ENCODE data around the gene MAP1LC3B2. TPM values are rescaled to one million over a fixed set of nuclear protein-coding genes. Genes with fewer than 3 reads are reported as not detected.

Gene MAP1LC3B2
- total RNA-seq, 1 donor from 2014 or later, result not detected

GRCh38 chr12:116594325-116595038 is 35.3 kb downstream of the MAP1LC3B2 start:
- no peak for DNase-seq (ENCODE audit: low spot score)

- DNase-seq (ENCODE audit: low spot score), result no peak
Observed at GRCh38 chr12:116595186-116595585, 36.0 kb downstream of the MAP1LC3B2 start.

- DNase-seq (ENCODE audit: low spot score), result no peak
Observed at GRCh38 chr12:116595672-116596071, 36.5 kb downstream of the MAP1LC3B2 start.

- no peak for DNase-seq (ENCODE audit: low spot score)
Observed at GRCh38 chr12:116597886-116598285, 38.7 kb downstream of the MAP1LC3B2 start.

GRCh38 chr12:116598311-116599284 is 39.4 kb downstream of the MAP1LC3B2 start:
- DNase-seq (ENCODE audit: low spot score), result no peak

- peak; percentile 81 for DNase-seq (ENCODE audit: low spot score)
Observed at GRCh38 chr12:116599285-116600136, 40.3 kb downstream of the MAP1LC3B2 start.

GRCh38 chr12:116600959-116601918 is 42.1 kb downstream of the MAP1LC3B2 start:
- DNase-seq (ENCODE audit: low spot score), result no peak

- no peak for DNase-seq (ENCODE audit: low spot score)
Observed at GRCh38 chr12:116601933-116602810, 43.0 kb downstream of the MAP1LC3B2 start.

- no peak for DNase-seq (ENCODE audit: low spot score)
Observed at GRCh38 chr12:116603546-116604177, 44.5 kb downstream of the MAP1LC3B2 start.

GRCh38 chr12:116604178-116604895 is 45.2 kb downstream of the MAP1LC3B2 start:
- DNase-seq (ENCODE audit: low spot score), result no peak

GRCh38 chr12:116604951-116605641 is 45.9 kb downstream of the MAP1LC3B2 start:
- DNase-seq (ENCODE audit: low spot score), result no peak

GRCh38 chr12:116606397-116606796 is 47.2 kb downstream of the MAP1LC3B2 start:
- no peak for DNase-seq (ENCODE audit: low spot score)

GRCh38 chr12:116607039-116607438 is 47.9 kb downstream of the MAP1LC3B2 start:
- no peak for DNase-seq (ENCODE audit: low spot score)

- no peak for DNase-seq (ENCODE audit: low spot score)
Observed at GRCh38 chr12:116609319-116610114, 50.3 kb downstream of the MAP1LC3B2 start.

- DNase-seq (ENCODE audit: low spot score), result no peak
Observed at GRCh38 chr12:116610971-116611541, 51.9 kb downstream of the MAP1LC3B2 start.

GRCh38 chr12:116612436-116612835 is 53.3 kb downstream of the MAP1LC3B2 start:
- no peak for DNase-seq (ENCODE audit: low spot score)

- DNase-seq (ENCODE audit: low spot score), result no peak
Observed at GRCh38 chr12:116613256-116613655, 54.1 kb downstream of the MAP1LC3B2 start.

Measured in ureter (tissue), 1 donor.